Measurements from ENCODE around the gene TRMT61A.

The TRMT61A gene

DNA sequence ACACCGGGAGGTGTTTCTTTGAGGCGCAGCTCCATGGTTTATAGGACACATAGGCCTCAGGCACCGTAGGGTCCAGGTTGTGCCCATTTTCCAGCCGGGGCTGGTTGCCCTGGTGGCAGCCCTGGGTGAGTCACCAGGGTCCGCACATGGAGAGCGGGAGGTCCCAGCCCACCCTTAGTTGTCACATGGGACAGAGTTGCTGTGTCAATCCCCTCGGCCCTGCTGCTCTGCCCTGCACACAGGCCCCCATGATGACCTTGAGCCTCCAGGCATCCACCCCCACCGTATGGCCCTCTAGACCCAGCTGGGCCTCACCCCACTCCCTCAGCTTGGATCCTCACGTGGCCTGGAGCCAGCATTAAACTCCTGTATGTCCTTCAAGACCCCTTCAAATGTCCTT is 7.7 kb downstream of the TRMT61A start:
- DNase-seq: no peak

DNA sequence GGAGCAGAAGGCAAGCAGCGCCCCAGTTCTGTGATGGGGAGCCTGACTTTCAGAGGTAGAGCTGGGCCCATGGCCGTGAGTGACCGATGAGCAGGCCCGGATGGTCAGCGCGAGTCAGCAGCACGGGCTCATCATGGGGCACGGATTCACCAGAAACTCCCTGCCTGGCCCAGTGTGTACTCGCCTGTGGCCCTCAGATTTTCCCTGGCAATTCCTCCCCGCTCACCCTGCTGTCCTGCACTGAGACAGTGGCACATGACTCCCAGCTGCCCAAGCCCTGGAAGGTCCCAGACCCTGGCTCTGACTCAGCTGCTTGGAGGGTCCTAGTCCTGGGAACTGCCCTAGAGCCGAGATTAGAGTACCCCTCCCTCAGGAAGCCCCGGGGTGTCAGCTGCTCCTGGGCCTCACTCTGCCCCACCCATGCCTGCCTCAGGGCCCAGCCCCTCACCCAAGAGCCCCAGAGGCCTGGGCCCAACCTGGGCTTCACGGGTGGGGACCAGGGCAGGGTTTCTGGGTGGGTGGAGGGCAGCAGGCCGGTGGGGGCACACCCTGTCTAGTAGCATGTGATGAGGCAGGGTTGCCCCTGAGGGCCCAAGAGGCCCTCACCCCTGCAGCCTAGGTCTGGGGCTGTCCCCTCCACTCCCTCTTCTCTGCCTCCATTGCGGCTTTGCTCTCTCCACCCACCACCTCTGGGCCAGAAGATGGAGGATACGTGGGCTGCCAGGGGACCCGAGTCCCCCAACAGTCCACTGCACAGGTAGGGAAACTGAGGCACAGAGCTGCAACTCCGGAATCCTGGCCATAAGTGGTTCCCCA is 8.4 kb downstream of the TRMT61A start:
- DNase-seq: no peak

DNA sequence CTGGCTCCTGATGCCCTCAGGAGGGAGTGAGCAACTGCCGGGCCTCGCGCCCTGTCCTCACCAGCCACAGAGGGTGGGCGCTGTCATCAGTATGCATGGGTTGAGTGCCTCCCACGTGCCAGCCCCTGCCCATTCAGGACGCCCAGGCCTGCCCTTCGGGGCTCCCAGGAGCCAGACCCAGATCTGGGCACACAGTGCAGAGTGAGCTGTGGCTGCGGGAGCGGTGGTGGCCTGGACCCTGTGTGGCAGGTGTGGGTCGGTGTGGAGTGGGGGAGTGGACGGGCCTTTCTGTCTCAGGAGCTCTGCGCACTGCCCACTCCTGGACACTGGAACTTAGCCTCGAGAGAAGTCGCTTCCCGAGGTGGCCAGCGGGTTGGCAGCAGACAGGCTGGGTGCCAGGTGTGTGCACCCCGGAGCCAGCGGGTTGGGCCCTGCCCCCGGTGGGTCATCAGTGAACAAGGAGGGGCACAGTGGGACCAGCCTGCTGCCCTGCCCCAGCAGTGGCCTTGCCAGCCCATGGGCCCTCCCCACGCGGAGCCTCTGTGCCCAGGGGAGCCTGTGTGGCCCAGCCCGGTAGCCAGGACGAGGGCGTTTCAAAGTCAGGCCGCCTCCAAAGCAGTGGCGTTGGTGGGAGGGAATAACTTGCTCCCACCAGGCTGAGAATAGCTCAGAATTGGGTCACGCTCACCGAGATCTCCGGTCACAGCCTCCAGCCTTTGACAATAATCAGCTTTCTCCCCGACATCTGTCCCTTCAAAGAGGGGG is 9.5 kb downstream of the TRMT61A start:
- no peak for DNase-seq

DNA sequence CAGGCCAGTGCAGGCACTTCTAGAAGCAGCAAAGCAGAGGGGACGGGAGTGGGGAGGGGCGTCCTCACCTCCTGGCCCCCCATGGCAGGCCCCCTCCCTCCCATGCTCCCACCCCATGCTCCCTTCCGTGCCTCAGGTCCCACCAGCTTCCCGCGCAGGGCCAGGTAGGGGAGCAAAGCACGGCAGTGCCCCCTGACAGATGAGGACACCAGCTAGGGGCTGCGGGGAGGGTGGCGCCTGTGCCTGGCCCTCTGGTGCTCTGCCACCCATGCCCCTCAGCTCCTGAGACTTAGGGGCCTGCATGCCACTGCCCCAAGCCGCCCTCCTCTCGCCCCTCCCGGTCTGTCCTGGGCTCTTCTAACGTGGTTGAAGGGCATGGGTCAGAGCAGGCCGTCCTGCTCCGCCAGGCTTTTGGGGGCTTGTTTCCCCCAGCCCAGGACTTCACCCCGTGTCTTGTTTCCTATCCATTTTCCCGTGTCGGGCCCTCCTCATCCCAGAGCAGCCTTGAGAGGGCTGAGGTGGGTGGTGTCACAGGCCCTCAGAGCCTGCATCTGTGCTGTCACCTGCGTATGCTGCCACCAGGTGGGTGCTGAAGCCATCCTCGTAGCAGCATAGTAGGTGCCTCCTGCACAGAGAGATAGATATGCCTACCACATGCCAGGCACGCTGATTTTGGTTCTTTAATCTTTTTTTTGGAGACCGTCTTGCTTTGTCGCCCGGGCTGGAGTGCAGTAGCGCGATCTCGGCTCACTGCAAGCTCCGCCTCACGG is 10.2 kb downstream of the TRMT61A start:
- no peak for DNase-seq

DNA sequence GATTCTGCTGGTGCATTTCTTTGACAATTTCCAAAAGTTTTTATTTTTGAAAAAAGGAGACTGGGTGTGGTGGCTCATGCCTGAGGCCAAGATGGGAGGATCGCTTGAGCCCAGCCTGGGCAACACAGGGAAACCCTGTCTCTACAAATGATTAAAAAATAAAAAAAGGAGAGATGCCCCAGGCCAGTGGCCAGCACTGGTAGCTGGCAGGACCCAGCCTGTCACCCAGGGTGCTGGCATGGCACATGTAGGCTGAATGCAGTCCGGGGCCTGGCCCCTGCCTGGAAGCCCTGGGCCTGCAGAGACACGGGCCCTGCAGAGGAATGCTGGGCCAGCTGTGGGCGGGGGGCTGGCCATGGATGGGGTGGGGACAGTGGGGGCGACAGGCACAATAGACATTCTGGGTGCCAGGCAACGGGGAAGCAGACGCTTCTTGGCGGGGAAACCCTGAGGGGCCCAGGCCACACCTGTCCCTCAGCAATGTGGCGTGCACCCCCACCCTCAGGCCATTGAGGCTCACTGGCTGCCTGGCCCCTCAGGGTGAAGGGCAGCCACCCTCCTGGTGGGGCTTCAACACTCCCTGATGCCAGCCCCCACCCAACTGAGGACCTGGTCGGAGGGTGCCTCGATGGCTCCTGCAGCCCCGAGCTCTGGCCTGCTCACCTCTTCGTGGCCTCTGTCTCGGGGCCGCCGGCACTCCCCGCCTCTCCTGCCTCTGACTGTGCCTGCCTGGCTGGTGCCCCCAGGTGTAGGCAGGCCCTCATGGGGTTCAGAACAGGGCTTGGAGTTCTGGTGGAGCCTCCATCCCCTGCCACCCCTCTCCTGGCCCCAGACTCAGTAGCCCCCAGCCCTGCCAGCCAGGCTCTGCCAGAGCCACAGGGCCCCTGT is 12.1 kb downstream of the TRMT61A start:
- DNase-seq: no peak

DNA sequence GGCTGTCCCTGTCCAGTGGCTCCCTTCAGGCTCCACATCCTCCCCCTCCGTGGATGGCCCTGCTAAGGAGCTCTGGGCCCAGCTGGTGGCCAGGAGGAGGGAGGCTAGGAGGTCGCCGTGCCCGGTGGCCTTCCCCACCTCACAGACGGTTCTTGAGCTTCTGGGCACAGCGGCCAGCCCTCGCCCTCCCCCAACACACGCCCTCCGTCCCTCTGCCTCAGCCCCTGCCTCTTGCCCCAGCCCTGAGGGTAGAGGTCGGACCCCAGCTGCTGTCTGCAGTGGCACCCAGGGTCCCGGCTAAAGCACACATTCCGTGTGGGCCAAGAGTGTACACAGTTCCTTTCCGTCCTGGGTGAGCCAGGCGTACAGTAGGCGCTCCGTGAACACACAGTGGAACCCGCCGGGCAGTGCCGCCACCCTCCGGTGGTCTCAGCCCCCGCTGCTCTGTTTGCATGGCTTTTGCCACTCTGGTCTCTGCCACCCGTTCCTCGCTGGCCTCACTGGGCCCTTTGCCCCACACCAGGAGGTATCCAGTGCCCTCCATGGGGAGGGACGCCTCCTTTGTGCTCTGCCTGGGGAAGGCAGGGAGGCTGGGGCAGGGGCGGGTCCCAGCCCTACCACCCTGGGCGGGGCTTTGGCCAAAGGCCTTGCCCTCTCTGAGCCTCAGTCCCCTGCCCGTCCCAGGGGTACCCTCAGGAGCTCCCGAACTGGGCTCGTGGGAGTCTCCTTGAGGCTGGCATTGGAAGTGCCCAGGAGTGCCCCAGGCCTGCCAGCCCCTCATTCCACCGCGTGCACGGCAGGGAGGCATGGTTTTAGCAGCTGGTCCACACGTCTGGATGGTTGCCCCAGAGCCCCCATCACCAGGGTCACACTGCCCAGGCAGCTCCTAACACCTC is 13.0 kb downstream of the TRMT61A start:
- no peak for DNase-seq

DNA sequence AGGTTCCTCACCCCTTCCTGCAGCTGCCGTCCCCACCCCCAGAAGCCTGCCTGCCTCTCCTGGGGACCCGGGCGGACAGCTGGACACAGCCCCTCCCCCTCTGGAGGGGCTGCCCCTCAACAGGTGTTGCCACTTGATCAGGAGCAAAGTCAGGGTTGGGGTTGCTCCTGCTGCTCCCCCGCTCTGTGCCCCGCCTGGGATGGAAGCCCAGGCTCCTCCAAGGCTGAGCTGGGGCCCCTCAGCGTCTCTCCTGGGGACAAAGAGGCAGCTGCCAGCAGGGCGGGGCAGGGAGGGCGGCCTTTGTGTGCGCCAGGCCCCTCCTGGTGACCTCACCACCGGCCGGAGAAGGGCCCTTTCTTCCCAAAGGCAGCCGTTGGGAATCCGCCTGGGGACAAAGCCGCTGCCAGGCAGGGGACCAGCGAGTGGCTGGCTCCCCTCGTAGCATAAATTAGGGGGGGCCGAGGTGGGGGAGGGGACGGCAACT is 13.7 kb downstream of the TRMT61A start:
- no peak for DNase-seq

DNA sequence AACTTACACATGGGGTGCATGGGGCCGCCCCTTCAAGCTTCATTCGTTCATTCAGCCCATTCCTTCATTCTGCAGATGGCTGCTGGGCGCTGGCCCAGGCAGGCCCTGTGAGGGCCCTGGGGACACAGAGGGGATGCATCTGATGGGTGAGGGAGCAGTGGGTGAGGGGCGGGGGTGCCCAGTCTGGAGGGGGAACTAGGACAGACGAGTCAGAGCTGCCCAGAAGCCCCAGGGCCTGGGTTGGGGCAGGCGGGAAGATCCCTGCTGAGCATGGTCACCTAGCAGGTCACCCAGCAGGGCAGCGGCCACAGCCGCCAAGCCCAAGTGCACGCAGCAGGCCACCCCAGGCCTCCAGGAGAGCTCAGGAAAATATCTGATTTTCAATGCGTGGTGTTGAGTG is 14.1 kb downstream of the TRMT61A start:
- no peak for DNase-seq

DNA sequence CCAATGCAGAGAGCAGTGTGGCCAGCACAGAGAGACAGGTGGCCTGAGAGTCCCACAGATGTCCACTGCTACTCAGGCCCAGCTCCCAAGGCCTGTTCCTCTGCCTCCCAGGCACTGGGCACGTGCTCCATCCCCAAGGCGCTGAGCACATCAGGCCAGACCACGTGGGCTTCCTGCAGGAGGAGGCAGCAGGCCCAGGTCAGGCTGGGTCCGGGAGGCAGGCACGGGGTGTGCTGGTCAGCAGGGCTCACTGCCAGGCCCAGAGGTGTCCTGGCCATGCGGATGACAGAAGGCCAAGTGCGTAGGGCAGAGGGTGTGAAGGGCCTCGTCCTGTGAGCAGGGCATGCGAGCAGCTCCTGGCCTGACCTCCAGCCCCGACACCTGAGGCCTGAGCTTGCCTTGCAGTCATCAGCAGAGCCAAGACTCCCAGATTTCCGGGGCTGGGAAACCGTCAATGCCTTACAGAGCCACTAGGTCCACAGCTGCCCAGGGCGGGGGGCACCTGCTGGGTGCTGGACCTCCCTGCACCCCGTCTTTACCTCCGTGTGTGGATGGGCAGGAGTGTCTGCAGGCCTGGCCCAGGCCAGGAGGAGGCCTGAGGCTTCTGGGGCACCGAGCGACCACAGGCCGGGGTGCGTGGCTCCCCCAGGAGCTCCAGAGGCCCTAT is 14.9 kb downstream of the TRMT61A start:
- no peak for DNase-seq

DNA sequence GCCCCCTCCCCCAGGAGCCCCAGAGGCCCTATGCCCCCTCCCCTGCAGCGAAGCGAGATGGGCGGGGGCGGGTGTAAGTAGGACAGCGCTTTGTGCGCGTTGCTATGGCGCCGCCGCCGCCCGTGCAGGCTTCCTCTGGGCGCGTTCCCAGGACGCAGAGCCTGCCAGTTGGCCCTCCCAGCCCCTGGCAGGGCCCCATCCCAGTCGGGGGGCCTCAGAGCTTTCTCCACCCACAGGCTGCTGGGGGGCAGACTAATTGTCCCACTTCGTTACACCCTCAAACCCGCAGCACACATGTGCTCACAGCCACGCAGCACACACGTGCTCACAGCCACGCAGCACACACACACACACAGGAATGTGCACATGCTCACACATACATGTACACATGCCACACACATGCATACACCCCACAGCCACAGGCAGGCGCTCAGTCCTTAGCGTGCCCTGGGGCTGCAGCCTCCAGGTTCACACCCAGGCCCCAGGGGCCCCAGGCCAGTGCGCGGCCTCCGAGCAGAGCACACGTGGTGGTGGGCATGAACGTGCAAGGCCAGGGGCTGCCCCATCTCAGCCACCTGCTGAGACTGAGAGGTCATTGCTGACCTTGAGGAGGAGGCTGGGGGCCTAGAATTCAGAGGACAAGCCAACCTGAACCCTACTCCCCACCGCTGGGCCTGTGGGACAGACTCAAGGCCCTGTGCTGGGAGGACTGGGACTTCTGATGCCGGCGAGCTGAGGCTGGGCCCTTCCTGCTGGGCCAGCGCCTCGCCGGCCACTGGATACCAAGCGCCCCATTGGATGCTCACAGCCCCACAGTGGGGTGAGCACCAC is 15.6 kb downstream of the TRMT61A start:
- DNase-seq: no peak

DNA sequence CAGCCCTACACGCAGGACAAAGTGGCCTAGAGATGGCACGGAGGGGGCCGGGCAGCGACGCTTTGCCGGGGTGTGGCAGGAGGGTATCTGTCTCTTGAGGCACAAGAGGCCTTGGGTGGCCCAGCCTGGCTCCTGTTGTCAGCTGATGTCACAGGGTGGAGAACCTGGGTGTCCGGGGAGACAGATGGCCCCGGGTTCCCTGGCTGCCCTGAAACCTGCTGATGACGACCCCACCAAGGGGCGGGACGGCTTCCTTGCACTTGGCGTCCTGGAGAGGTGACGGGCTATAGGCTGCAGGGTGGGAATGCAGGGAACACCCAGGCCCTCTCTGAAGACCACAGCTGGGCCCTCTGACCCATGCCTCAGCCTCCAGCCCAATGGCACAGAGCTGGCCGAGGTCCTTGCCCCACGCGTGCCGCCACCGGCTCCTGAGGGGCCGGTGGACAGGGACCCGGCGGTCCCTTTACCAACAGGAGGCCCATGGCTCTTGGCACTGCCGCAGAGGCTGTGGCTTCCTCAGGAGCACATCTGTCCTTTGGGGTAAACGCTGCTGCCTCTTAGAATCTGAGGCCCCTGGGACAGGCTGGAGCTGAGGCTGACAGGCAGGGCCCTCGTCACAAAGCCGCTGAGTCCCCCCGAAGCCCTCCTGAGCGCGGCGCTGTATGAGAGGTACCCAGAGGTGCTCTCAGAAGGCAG is 16.4 kb downstream of the TRMT61A start:
- DNase-seq: no peak

DNA sequence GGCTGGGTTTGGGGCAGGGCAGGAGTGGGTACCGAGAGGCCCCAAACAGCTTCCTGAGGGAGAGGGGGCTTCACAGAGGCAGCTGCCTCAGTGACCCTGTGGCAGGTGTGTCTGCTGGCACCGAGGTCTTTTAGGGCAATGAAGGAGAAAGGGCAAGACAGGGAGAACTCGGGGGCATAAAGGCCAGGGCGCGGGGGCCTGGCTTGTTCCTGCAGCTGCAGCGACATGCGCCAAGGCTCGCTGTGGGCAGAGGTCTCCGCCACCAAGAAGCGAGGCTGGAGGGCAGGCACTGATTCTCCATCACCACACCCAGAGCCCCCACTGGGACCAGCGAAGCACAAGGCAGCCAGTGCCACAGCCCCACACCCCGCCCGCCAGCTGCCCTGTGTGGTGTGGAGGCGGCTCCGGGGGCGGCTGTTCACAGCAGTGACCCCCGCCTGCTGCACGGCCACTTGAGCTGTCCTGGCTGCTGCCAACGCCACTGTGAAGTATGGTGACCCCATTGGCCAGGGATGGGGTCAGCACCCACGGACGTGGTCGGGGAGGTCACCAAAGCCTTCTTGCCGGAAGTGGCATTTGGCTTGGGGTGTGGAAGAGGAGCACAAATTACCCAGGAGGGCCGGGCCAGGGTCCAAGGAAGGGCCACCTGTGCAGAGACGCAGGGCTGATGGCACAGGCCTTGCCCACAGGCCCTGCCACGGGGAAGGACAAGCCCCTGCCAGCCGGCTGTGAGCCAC is 17.1 kb downstream of the TRMT61A start:
- no peak for DNase-seq

DNA sequence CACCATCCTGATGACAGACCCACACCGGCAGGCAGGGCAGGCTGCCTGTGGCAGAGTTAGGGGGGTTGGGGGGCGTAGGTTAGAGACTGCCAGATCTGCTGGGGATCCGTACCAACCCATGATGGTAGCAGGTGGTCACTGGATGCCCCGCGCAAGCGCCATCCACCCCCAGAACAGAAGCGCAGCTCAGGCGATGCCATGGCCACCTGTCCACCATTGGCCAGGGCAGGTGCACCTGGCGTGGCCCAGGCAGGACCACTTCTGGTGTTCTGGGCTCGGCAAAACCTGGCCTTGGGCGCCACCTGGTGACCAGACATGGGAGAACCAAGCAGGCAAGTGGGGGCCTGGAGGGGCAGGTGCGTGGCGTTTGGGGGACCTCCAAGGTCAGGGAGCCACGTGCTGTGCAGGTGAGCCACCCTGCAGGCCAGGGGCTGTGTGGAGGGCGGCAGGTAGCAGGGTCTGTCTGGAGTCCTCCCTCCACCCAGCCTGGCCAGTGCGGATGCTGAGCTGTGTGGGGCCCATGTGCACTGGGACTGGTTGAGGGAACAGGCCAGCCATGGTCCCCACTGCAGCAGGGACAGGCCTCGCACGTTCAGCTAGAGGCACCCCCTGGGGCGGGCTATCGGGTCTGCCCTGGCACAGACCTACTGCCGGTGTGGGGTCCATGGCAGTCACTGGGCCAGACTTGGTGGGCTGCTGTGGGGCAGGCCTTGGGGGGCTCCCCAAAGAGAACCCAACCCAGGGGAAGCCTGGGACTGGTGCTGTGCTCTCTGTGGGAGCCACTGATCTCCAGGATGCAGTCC is 17.9 kb downstream of the TRMT61A start:
- DNase-seq: peak; percentile 25

DNA sequence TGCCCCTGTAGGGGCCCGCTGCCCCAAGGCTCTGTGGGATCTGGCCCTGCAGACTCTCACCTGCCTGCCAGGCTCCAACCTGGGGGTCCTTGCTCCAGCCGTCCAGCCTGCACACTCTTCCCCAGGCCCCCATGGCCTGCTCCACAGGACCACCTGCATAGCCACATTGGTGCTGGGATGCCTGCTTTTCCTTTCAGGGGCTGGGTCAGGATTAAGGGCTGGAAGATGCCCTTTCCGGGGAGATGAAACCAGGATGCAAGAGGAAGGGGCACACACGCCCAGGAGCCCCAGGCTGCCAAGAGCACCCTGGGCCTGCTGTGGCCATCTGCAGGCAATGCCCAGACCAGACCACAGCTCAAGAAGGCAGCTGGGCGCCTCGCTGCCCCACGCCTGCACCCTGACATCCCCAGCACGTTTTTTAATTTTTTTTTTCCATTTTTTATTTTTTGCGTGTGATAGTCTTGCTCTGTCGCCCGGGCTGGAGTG is 18.5 kb downstream of the TRMT61A start:
- no peak for DNase-seq

DNA sequence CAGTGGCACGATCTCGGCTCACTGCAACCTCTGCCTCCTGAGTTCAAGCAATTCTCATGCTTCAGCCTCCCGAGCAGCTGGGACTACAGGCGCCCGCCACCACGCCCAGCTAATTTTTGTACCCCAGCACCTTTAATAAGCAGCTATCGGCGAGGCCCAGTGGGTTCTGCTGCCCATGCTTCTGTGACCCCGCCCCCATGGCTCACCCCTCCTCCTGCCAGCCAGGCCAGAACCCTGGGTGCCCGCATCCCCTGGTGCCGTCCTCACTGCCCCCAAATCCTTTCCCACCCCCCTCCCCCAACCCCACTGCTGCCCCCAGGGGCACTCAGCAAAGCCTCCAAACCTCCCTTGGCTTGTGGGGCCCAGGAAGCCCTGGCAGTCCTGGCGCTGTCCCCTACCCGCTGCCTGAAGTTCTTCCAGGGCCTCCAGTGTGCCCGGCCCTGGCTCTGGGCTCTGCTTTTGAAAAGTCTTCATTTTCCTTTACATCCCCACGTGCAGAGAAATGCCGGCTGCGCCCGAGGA is 19.0 kb downstream of the TRMT61A start:
- DNase-seq: no peak

DNA sequence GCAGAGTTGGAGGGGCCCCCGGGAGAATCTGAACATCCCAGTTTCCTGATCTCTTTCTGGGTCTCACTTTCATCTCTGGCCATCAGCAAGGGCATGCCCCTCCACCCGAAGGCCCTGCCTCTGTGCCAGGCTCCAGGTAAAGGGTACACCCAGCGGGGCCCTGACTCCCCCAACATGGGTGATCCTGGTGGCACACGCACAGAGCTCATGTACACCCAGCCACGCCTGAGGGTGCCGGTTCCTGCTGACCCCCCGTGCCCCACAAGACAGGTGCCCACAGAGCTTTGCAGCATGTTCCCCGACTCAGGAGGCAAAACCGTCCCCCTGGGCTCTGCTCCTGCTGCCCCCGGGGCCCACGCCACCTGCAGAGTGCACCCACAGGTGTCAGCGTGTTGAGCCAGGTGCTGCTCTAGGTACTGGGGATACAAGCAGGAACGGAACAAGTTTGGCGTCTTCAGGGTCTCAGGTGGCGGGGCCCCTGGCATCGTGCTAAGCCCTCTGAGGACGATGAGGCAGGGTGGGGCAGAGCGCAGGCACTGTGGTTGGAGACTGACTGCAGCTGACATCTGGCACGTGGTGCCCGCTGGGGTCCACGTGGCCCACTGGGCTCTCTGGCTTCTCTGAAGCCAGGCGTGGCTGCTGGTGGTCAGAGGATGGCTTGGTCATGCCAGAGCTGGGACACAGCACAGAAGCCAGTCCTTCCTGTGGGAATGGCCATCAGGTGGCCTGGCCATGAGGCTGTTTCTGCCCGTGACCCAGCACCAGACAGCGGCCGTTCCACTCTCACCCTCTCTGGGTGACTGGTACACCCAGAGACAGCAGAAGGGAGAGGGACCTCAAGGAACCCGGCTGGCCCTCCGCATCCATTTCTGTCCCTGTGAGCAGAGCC is 19.7 kb downstream of the TRMT61A start:
- DNase-seq: no peak
